ENCODE data around the gene CENPP. TPM values are rescaled to one million over a fixed set of nuclear protein-coding genes. Genes with fewer than 3 reads are reported as not detected.
A peak's percentile ranks its signal among the peaks of the same experiment; 100 is the strongest.
"Not testable (repeated sequence)": the region's sequence is repeated elsewhere in the genome, so short reads cannot be mapped to it uniquely, and the experiment has no call there.

Gene CENPP
- total RNA-seq, 1 donor from 2014 or later, result 9.1 TPM

DNA sequence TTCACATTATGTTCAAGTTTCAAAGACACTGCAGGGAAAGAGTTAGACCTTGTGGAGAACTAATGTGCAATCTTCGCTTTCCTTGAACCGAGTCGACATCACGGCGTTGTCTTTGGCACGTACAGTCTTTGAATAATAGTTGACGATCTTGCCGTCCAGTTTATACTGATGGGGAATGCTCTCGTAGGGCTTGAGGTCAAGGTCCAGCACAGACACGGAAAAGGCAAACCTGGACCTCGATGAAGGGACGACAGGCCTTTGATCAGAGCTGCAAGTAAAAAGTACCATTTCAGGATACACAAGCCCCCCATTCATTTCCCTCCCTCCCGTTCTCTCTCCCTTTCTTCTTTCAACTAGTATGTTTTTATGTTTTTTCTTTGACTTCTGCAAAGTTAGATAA lies 290.0 kb downstream of the CENPP start:
- intact Hi-C loops (cut with DNase I), result no loop called here
- DNase-seq (ENCODE audit: low spot score) (no peak), ATAC-seq (peak; percentile 53)

DNA sequence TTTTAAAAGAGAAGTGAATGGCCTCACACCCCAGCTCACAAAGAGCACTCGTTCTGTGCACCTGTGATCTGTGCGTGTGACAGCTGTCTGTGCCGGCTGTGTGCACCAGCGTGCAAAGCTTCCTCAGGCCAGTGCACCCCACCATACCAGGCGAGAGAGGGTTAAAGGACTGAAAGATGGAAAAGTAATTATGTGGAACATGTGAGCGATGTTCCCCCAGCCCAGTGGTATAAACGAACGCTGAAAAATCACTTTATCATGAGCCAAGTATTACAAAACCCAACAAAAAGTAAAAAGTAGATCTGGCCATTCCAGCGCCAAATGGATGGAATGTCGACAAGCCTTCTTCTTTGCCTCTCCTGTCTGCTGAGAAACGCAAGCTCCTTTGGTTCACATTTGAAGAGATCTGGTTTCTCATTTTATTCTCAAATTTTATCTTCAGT lies 290.5 kb downstream of the CENPP start:
- intact Hi-C loops (cut with DNase I), result no loop called here
- ATAC-seq (peak; percentile 73), DNase-seq (ENCODE audit: low spot score) (no peak)

DNA sequence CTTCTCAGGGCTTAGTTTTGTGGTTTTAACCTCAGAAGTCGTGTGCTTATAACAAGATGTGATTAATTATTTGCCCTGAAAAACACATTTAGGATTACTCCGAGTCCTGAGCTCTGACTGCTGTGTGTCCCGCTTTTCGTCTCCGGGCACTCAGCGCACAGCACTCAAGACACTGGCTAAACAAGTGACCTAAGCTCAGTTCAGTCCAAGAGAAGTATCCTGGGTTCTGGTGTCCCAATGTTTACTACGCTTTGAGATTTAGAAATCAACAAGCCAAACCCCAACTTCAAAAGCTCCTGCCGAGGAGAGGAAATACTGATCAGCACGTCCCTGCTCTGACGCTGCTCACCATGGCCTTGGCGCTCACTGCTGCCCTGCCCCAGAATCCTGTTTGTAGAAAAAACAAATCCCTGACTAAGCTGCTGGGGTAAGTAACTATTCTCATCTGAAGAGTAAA lies 290.9 kb downstream of the CENPP start:
- intact Hi-C loops (cut with DNase I), result no loop called here
- DNase-seq (ENCODE audit: low spot score), result no peak
- ATAC-seq, result peak; percentile 79

DNA sequence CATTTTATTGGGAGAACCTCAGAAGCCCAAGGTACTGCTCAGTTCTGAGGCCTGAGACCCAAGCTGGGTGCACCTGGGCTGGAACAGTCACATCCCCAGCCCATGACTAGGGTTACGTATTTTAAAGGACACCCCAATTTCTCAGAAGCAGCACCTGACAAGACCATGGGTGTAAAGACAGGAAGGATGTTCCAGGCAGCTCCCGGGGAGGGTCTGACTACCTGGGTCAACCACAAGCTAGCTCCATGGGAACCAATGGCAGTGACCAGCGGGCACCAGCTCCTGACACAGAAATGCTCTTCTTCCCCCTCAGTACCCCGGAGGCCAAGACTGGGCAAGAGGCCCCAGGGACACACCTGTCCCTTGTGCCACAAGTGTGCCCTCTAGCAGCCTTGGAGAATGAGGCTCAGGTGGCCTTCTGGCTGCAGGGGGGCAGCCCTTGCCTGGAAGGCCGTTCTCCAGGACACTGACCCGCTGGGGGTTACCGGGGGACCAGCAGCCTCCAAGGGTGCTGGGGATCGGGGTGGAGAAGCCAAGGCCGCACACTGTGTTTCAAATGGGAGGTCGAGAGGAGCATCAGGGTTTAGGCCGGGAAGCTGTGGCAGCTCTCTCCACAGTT lies 291.6 kb downstream of the CENPP start:
- intact Hi-C loops (cut with DNase I), result no loop called here
- DNase-seq (ENCODE audit: low spot score) (no peak), ATAC-seq (no peak)

DNA sequence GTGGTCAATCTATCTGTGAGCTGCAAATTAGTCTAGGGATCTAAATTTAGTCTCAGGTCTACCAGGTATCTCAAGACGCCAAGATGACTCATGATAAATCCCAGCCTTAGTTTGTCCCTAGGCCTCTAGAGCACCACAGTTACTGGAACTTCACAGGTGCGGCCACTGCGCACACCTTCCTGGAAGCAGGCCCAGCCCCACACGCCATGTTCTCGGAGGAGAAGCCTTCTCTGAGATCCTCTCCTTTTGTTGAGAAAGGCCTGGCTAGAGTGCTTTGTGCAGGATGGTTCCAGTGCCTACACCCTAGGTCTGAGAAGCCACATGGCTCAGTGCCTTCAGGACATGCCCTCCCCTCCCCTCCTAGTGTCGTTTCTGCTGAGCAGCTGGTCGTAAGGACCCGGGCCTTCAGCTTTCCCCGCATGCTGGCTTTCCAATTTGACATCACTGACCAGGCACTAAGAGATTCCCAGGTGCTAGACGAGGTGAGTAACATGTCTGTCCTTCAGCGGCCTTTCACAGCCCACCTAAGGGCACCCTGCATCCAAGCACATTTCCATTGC lies 292.3 kb downstream of the CENPP start:
- ATAC-seq (no peak), DNase-seq (ENCODE audit: low spot score) (no peak)
- intact Hi-C loops (cut with DNase I), result no loop called here

DNA sequence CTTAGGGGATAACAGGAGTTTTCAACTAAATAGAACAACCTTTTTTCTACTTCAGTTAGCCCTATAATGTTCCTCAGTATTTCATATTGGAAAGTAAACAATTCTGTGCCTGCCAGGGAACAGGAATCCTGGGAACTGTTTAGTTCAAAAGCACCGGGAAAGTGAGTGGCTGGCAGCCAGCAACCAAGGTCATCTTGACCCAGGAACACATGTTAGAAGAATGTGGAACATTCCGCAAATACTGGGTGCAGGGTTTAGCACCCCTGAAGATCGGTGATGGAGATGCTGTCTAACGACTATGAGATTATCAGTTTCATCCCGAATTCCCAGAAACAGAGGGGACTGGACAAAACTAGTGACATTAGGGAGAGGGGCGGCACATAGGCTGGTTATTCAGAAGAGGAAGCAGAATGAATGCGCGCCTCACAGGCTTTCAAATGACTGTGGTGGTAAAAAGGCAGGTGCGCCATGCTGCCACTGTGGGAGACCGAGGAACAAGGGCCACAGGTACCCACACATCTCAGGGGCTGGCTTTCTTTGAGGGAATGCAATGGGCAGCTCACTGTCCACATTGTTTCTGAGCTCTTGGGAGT lies 293.0 kb downstream of the CENPP start:
- no peak for ATAC-seq
- intact Hi-C loops (cut with DNase I), result no loop called here
- DNase-seq (ENCODE audit: low spot score), result no peak

DNA sequence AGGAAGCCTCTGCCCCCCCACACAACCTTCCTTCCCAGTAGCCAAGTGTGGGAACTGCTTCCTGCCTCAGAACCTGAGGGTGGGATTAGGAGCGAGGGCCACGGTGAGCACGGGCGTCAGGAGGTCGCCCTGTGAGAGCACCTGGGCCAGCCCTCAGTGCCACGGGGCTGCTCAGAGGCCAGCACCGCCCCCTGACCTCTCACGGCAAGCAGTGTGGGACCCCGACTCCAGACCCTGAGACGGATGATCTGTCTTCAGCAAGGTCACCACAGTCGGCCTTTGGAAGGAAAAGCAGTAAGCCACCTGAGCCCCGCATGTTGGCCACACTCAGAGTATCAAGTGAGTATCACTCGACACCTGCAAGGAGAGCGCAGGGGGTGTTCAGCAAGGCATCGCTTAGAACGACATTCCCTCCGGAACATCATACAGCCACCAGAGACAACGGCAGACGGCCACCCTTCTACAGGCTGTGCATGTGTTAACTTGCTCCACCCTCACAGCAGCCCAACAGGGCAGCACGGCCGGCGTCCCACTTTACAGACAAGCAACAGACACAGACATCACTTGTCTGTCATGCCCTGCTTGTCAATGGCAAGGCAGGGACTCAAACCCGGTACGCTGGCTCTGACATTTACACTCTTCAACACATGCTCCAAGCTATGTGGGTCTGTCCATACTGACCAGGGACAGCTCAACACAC lies 294.0 kb downstream of the CENPP start:
- no peak for DNase-seq (ENCODE audit: low spot score)
- ATAC-seq, result no peak
- intact Hi-C loops (cut with DNase I), result no loop called here

DNA sequence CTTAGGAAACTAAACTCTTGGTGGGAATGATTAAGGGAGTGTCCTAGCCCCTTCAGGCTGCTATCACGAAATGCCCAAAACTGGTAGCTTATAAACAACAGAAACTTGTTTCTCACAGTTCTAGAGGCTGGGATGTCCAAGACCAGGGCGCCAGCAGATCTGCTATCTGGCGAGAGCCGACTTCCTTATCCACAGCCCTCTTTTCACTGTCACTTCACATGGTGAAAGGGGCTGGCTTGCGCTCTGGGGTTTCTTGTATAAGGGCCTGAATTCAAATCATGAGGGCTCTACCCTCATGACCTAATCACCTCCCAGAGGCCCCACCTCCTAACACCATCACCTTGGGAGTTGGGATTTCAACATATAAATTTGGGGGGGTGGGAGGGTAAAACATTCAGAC lies 295.1 kb downstream of the CENPP start:
- ATAC-seq (no peak), DNase-seq (ENCODE audit: low spot score) (no peak)
- intact Hi-C loops (cut with DNase I), result no loop called here

DNA sequence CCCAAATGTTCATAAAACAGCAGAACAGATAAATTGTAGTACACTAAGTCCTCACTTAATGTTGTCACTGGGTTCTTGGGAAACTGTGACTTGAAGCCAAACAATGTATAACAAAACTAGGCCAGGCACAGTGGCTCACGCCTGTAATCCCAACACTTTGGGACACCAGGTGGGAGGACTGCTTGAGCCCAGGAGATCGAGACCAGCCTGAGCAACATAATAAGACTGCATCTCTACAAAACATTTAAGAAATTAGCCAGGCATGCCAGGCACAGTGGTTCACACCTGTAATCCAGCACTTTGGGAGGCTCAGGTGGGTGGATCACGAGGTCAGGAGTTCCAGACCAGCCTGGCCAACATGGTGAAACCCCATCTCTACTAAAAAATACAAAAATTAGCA lies 298.2 kb downstream of the CENPP start:
- ATAC-seq; DNase-seq (ENCODE audit: low spot score); intact Hi-C loops (cut with DNase I): not testable (repeated sequence)

DNA sequence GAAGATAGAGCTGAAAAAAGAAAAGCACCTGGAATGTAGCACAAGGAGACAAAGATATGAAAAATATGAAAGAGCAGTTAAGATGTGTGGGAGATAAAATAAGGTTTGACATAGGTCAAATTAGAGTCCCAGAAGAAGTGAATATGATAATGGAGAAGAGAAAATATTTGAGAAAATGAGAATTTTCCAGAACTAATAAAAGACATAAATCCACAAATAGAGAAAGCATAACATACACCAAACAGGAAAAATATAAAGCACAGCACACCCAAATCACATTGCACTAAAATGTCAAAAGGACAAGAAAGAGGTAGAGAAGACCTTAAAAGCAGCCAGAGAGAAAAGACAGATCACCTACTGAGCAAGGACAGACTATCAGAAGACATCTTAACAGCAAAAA lies 300.7 kb downstream of the CENPP start:
- intact Hi-C loops (cut with DNase I), result no loop called here
- ATAC-seq (no peak), DNase-seq (ENCODE audit: low spot score) (no peak)

DNA sequence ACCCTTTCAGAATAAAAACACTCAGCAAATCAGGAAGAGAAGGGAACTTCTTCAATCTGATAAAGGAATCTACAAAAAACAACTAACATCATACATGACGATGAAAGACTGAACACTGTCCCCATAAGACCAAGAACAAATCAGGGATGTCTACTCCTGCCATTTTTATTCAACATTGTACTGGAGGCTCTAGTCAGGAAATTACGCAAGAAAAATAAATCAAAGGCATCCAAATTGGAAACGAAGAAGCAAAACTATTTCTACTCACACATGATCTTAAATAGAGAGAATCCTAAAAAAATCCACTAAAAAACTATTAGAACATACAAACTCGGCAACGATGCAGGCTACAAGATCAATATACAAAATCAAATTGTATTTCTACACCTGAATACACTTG lies 301.9 kb downstream of the CENPP start:
- DNase-seq (ENCODE audit: low spot score) (no peak), ATAC-seq (peak; percentile 34)
- intact Hi-C loops (cut with DNase I), result no loop called here

DNA sequence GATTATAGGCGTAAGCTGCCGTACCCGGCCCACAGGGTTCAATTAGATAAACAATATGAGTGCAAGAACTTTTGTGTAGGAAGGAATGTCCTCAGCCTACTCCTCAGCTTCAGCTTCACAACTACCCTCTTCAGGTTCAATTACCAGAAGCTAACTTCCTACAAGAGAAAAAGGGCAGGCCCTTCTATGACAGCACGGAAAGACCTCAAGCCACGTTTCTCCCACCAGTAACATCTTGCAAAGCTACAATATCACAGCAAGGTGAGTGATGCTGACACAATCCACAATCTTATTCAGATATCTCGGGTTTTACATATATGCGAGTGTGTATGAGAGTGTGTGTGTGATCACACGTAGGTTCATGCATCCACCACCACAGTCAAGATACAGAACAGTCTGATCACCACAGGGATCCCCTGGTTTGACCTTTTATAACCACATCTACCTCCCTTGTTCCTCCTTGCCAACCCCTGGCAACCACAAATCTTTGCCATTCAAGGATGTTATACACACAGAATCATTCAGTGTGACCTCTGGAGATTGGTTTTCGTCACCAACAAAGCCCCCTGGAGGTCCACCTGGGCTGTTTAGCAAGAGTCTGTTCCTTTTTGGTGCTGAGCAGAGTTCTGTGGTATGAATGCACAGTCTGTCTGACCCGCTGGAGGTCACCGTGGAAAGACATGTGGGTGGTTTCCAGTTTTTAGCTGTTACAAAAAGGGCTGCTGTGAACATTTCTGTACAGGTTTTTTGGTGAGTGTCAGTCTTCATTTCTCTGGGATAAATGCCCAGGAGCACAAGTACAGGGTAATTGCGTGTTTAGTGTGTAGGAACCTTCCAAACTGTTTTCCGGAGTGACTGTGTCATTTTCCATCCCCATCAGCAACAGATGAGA lies 305.9 kb downstream of the CENPP start:
- ATAC-seq, result peak; percentile 31
- DNase-seq (ENCODE audit: low spot score), result peak; percentile 48
- intact Hi-C loops (cut with DNase I), result loop anchor here (10.0 kb wide), 1 partner anchor 307 kb away; the partner anchor contains the start of genes CENPP and NOL8

DNA sequence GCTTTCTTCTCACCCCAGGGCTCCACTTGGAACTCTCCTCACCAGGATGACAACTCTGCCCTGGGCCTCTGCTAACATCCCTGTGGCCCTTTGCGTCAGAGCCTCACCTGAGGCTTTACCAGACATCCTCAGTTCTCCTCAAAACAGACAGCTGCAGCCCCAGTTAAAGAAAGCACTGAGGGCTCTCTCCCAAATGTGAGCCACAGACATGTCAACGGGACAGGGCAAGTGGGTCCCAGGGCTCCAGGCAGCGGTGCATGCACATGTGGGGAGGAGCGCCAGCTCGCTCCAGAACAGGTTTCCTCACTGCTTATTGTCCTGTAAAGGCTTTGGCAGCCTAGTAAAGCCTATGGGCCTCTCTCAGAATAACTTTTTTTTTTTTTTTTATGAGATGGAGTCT lies 306.9 kb downstream of the CENPP start:
- DNase-seq (ENCODE audit: low spot score) (no peak), ATAC-seq (no peak)
- intact Hi-C loops (cut with DNase I), result loop anchor here (10.0 kb wide), 1 partner anchor 308 kb away; the partner anchor contains the start of genes CENPP and NOL8

DNA sequence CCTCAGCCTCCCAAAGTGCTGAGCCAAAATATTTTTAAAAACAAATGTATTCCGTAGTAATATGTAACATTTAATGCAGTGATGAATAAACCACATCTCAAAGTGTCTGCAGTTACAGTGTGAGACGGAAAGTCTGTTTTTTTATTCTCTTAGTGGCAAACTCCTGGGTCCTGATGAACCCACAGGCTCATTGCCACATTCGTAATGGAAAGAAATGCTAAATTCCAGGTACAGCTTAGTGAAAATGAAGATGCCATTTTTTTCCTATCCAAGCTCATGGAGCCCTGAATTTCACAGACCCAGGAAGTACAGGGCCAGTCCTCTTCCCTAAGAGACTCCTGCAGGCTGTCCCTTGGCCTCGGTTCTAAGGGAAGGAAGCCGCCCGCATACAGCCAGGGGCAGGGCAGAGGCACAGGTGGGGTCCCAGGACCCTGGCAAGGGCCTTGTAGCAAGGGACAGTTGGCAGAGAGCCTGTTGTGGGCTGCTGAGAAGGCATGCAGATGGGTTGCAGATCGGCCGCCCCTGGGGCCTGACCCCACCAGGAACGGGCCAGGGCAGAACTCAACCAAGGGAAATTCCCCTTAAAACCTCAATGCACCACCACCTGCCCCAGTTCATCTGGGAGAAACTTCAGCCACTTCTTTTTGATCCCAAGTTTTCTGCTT lies 308.0 kb downstream of the CENPP start:
- no peak for ATAC-seq
- intact Hi-C loops (cut with DNase I), result loop anchor here (10.0 kb wide), 1 partner anchor 309 kb away; the partner anchor contains the start of genes CENPP and NOL8
- DNase-seq (ENCODE audit: low spot score), result peak; percentile 57

DNA sequence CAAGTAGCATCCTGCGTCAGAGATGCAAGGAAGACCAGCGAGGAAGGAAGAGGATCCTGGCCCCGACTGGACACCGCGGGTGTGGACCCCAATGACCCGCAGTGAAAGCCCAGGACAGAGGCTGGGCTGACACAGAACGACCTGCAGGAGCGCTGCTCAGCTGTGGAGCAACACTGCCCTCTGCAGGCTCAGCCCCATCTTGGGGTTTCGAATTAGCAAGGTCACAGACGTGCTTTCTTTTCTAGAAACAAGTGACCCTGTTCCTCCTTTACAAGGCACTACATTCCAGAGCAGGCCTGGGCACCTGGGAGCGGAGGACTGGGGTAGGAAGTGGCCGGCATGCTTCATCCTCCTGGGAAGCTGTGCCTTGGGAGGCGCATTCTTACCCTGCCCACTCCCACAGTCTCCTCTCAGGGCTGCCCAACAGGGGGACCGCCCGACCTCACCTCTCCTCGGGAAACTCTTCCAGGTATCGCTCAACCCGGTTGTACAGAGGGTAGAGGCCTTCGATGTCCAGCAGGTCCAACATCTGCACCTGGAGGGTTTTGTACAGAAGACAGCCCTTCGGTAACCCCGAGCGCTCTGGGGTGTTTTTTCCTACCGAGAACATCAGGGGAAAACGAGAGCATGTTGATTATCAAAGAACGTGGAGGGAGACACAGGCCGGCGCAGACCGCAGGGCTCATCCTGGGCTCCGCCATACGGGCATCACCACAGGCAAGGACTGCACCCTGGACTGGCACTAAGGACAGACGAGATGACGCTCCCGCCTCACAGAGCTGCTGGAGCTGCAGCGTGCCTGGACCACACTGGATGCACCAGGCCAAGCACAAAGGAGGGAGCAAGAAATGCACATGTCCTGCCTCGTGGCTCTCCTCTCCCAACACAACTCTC lies 309.2 kb downstream of the CENPP start:
- intact Hi-C loops (cut with DNase I), result loop anchor here (10.0 kb wide), 1 partner anchor 310 kb away; the partner anchor contains the start of genes CENPP and NOL8
- ATAC-seq, result peak; percentile 94
- peak; percentile 91 for DNase-seq (ENCODE audit: low spot score)

DNA sequence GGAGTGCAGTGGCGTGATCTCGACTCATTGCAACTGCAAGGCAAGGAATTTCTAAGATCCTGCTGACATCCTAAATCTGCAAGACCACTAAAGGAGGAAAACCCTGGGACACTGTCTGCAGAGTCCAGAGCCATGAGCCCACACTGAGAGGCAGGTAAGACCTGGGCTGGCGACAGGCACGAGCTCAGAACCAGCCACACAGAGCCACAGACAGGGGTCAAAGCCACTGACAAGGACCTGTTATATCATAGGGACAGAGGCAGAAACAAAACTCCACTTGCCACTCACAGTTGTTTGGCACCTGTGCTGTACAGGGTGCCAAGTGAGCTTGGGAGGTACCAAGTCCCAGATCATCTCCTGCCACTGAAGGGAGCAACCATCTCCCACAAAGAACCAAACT lies 310.0 kb downstream of the CENPP start:
- intact Hi-C loops (cut with DNase I), result loop anchor here (10.0 kb wide), 1 partner anchor 311 kb away; the partner anchor contains the start of genes CENPP and NOL8
- no peak for ATAC-seq
- DNase-seq (ENCODE audit: low spot score), result no peak

DNA sequence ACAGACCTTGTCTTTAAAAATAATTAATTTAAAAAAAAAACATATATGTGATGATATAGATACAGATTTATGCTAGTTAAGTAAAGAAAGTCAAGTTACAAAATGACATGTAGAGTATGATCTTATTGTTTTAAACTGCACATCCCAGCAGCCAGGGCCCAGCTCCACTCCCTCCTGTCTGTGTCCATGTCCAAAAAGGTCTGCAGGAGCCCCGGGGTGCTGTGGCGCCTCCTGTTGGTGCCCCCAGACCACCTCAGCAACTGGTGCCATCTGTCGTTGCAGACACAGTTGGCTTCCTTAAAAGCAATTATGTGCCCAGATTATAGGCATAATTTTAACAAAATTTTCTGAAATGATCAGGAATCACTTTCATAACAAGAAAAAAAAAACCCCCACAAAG lies 310.9 kb downstream of the CENPP start:
- DNase-seq (ENCODE audit: low spot score) (no peak), ATAC-seq (no peak)
- intact Hi-C loops (cut with DNase I), result loop anchor here (10.0 kb wide), 1 partner anchor 312 kb away; the partner anchor contains the start of genes CENPP and NOL8
